Glomerular visceral epithelial cell (primary cell): ENCODE measurements around the gene ACOX2.

Experiments used
- DNase-seq: peaks from one replicate; pipeline ENCODE4 v3.0.0-alpha.2; 2016; ENCODE audit errors: extremely low spot score

ACOX2 gene

DNA sequence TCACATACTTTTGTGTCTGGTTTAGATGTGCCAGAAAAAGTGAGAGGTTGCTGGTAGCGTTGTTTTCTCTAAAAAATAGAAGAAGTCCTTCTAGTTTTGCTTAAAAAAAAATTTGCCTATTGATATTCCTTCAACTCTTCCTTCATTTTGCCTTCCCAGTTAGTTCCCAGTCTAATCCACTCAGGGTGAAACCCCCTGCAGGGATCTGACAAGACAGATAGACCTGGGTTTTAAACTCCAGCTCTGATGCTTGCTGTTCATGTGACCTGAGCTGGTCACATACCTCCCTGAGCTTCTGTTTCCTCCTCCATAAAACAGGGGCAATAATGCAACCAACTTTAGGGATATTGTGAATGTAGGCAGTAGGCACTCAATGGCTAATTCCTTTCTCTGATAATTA lies 63.7 kb downstream of the ACOX2 start:
- no peak for DNase-seq

DNA sequence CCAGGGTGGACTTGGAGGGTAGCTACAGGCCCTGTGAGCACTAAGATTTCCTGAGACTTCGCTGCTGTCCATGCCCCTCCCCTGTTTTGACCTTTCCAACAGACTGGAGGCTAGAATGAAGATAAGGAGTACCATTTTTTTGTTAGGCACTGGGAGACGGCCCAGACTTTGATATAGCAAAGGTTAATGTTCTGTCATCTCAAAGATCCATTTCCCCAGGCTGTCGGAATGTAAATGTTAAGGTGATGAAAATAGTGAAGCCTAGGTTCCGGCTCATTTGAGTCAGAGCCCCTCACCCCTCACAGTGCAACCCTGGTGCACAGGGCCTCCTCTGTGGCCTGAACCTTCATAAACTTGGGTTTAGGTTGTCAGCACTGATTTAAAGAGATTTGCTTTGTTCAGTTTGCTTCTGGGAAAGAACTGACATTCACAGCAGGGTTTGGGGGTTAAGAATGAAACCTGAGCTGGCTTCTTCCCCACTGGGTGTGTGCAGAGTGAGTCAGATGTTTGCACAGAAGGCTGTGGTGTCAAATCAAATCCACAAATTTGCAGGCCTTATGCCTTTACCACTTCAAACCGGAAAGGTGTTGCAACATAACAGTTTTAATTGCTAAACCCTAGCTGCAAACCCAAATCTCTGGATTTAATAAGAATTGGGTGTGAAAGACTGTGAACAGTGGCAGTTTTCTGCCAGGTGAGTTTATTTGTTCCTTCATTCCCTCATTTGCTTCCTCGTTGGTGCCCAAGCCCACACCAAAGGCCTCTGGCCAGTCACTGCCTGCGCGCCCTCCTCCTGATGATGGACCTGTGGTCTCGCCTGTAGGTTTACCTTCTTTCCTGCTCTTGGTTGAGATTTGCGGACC lies 65.7 kb downstream of the ACOX2 start:
- DNase-seq: peak; percentile 80

DNA sequence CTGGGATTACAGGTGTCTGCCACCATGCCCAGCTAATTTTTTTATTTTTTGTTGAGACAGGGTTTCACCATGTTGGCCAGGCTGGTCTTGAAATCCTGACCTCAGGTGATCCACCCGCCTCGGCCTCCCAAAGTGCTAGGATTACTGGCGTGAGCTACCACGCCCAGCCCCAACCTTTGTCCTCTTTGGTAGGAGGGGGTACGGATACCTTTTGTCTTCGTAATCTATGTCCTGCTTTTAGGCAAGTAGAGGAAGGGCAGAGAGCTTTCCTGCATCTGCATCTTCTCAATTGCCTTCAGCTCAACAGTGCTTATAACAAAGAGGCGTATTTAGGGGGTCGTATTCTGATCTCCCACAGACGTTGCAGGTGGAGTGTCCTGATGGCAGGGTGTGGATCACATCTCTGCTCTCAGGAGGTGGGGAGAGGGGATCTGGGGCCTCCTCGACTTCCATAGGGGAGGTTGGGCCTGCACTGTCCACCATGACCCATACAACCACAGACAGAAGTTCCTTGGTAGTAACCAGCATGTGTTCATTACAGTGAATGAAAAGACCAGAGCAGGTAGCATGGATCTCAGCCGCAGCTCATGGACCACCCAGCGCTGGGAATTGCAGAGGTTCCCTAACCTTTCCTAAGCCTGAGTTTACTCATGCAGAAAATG lies 66.5 kb downstream of the ACOX2 start:
- no peak for DNase-seq

DNA sequence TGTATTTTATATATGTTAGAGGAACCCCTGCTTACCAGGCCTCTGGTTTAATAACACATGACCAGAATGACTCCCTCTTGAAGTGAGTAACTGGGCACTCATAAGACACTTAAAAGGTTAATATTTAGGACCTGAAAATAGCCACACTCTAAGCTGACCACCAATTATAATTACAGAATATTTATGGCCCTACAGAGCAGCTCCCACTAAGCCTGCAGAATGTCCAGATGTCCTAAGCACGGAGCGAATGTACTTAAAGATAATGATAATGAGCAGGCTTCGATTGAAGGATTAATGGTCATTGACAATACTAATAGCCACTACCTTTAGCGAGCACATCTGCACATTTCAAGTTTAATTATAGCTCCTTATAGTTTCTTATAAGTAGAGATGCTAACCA lies 67.9 kb downstream of the ACOX2 start:
- DNase-seq: no peak

DNA sequence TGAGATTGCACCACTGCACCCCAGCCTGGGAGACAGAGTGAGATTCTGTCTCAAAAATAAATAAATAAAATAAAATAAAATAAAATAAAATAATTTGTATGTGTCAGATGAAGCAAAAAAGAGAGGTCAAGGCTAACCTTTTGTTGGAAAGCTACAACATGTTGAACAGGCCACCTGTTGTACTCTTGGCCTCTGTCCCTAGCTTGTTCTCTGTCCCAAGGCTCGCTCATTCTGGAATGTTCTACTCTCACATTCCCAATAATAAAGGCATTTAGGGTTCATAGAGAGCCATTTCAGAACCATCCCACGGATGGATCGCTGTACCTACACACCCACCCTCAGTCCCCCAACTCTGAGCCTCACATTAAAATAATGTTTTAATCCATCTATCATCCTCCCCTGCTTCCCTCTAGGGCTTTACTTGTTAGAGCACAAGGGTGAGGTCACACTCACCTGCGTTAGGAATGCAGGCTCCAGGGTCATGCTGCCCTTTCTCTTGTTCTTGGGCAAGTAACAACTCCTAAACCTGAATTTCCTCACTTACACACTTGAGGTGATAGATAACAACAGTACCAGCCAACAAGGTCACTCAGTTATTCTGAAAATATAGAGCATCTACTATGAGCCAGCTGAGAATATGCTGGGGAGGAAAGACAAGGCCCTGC lies 70.0 kb downstream of the ACOX2 start:
- no peak for DNase-seq

DNA sequence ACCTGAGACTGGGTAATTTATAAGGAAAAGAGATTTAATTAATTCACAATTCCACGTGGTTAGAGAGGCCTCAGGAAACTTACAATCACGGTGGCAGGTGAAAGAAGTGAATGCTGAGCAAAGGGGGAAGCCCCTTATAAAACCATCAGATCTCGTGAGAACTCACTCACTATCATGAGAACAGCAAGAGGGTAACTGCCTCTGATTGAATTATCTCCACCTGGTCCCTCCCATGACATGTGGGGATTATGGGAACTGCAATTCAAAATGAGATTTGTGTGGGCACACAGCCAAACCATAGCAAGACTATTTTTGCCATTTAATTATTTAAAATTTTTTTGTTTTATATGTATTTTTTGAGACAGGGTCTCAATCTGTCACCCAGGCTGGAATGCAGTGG lies 72.1 kb downstream of the ACOX2 start:
- no peak for DNase-seq

DNA sequence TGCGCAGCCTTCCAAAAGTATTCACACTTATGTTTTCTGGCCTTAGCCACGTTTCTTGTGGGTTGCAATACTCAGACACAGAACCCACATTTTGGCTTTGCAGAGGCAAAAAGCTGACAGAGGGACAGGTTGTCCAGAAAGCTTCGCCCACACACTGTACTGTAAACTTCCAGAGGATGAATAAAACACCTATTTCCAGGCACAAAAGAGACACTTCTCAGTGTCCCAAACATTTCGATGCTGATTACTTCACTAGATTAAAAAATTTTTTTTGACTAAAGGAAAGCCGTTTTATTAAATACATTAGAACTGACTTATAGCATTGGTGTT lies 73.1 kb downstream of the ACOX2 start:
- DNase-seq: no peak

DNA sequence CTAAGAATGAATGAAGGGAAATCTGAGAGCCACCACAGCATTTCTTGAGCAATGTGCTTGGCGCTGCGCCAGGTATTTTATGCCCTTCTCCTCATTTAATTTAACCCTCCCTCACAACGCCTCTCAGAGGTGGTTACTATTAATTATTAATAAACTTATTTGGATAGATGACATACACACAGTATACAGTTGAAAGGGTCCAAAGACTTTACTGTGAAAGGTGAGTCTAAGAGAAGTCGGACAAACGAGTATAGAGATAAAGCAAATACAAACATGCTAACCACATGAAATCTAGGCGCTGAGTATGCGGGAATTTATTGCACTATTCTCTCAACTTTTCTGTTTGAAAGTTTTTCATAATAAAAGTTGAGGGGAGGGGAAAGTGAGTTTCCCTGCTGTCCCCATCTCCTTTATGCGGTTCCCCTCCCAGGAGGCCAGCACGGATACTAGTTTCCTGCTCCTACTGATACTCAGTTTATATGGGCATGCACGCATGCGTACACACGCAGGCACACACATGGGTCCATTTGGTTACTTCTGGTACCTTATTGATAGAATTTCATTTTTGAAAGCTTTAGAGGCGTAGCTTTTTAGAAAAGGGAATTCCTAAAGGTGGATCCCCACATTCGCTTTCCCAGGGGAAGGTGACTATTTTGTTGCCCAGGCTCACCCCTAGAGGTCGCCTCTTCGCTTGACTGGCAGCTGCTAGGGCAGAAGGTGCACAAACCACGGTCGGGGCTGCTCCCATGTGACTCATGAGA lies 73.6 kb downstream of the ACOX2 start:
- peak; percentile 83 for DNase-seq

DNA sequence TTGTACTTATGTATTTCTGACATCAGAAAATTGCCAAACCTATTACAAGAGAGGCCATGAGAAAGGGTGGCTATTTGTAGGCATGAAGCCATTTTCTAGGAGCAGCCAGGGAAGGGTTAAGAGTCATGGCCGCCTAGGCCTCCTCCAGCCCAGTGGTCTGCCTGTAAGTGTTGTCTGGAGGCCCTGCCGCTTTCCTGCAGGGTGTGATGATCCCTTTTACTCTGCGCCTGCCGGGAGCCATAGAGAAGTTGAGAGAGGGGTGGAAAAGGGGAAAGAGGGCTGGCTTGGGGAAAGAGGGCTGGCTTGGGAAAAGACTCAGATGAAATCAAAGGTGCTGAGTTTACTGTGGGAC lies 74.2 kb downstream of the ACOX2 start:
- no peak for DNase-seq

DNA sequence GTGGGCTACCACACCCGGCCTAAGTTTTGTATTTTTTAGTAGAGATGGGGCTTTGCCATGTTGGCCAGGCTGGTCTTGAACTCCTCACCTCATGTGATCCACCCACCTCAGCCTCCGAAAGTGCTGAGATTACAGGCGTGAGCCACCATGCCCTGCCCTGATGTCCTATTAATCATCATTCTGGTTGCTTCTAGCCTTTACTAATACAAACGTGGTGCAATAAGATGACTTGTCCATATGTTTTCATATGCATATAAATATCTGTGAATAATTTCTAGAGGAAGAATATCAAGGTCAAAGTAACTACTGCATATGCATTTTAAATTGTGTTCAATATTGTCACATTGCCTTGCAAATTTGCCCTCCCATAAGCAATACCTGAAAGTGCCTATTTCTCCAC lies 77.8 kb downstream of the ACOX2 start:
- no peak for DNase-seq
